Superior temporal gyrus (tissue), 1 donor: ENCODE measurements around the gene MFAP3.
"Not testable (repeated sequence)": the region's sequence is repeated elsewhere in the genome, so short reads cannot be mapped to it uniquely, and the experiment has no call there.

Experiments used
- DNase-seq: peaks from one replicate; pipeline ENCODE4 v3.0.0-alpha.2; 2016; ENCODE audit errors: extremely low spot score

The MFAP3 gene

DNA sequence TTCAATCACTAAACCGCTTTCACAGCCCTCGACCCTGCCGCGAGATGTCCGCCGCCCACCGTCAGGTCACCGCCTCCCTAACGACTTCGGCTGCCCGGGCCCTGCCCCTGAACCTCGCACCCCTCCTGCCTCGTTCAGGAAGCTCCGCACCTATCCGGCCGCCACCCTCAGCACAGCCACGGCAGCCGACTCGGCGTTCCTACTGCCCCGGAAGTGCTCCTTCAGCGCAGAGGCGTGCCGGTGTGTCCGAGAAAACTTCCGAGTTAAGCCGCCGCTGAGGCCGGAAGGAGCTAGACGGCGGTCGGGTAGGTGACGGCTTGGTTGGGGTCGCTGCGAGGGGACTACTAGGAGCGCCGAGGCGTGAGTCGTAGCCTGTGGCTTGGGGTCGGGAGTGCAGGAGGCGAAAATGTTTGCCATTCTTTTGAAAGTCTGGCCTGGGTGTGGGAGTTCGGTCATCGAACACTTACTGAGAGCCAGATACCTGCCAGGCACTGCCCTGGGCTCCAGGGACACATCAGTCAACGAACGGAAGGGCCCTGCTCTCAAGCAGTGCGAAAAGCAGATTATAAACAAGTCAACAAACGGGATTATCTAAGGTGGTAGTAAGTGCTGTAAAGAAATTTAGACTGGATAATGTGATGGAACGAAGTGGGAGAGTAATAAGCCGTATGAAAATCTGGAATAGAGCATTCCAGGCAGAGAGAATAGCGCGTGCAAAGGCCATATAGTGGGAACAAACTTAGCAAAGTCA lies at the start of gene MFAP3, which contains the start of gene FAM114A2:
MFAP3 (plus strand) TSS at position 261 of the 751 bp plus-strand sequence. CDS start 10,756 bp downstream, outside the sequence.
FAM114A2 (minus strand) TSS at position 204 of the 751 bp plus-strand sequence. CDS start 3,957 bp downstream, outside the sequence.
- peak; percentile 88 for DNase-seq

- DNase-seq: no peak
These were observed 47.6 kb upstream of the MFAP3 start for GRCh38 chr5:153991168-153991567.

DNA sequence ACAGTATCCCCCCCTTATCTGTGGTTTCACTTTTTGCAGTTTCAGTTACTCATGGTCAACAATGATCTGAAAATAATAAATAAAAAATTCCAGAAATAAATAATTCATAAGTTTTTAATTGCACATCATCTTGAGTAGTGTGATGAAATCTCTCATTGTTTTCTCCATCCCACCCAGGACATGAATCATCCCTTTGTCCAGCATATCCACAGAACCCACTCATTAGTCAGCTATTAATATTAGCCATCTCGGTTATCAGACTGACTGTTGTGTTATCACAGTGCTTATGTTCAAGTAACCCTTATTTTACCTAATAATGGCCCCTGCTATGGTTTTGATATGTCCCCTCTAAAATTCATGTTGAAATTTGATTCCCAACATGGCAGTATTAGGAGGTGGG lies 40.8 kb upstream of the MFAP3 start:
- DNase-seq: no peak

DNA sequence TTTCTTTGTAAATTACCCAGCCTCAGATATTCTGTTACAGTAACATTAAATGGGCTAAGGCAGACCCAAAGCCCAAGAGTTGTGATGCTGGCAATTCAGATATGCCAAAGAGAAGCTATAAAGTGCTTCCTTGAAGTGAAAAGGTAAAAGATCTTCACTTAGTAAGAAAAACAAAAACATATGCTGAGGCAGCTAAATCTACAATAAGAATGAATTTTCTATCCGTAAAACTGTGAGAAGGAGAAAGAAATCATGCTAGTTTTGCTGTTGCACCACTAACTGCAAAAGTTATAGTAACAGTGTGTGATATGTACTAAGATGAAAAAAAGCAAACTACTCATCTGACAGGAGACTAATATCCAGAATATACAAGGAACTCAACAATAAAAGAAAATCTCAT lies 40.0 kb upstream of the MFAP3 start:
- no peak for DNase-seq

DNA sequence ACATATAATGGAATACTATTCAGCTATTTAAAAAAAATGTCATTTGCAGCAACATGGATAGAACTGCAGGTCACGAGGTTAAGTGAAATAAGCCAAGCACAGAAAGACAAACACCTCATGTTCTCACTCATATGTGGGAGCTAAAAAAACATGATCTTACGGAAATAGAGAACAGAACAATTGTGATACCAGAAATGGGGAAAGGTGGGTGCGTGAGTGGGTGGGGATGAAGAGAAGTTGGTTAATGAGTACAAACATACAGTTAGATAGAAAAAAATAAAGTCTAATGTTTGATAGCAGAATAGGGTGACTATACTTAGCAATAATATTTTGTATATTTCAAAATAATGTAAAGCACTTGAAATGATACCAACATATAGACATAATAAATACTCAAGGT lies 38.8 kb upstream of the MFAP3 start:
- no peak for DNase-seq

DNA sequence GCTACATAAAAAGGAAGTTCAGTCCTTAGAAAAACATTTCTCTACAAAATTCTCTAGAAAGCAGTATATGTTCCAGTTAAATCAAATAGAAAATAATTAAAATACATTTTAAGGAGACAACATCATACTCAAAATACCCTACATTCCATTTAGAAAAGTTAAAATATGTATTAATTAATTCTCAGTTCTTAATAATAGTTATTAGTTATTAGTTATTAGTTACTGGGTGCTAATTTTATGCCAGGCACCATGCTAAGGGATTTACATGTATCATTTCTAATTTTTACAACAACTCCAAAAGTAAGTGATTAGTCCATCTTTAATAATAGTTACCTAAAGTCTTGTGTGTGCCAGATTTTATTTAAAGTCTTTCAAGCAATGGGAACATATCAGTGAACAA lies 38.1 kb upstream of the MFAP3 start:
- DNase-seq: no peak

GRCh38 chr5:154002093-154002492 lies 36.7 kb upstream of the MFAP3 start:
- no peak for DNase-seq

GRCh38 chr5:154002511-154003020 lies 36.2 kb upstream of the MFAP3 start:
- DNase-seq: no peak

GRCh38 chr5:154005648-154006047 lies 33.1 kb upstream of the MFAP3 start:
- DNase-seq: no peak

DNA sequence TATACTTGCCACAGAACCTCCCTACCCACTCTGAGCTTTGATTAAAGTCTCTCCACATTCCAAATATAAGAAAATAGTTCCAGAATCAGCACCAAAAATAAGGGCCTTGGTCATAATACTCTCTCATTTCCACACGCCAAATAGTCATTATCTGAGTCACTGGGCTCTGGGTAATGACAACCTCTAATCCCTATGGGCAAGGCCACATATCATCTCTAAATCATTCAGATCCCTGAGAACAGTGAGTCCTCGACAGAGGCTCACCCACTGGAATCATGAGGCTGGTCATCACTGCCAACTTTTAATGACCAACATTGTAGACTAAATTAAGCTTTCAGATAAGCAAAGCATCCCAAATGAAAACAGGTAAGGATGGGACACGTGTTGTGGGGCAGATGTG lies 28.1 kb upstream of the MFAP3 start:
- no peak for DNase-seq

- DNase-seq: no peak
These were observed 23.6 kb upstream of the MFAP3 start for GRCh38 chr5:154015071-154015693.

DNA sequence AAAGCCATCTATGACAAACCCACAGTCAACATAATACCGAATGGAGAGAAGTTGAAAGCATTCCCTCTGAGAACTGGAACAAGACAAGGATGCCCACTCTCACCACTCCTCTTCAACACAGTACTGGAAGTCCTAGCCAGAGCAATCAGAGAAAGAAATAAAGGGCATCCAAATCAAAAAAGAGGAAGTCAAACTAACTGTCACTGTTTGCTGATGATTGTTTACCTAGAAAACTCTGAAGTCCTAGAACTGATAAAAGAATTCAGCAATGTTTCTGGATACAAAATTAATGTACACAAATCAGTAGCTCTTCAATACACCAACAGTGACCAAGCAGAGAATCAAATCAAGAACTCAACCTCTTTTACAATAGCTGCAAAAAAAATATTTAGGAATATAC lies 19.8 kb upstream of the MFAP3 start:
- DNase-seq: not testable (repeated sequence)

- DNase-seq: no peak
These were observed 12.8 kb upstream of the MFAP3 start for GRCh38 chr5:154025951-154026350.

DNA sequence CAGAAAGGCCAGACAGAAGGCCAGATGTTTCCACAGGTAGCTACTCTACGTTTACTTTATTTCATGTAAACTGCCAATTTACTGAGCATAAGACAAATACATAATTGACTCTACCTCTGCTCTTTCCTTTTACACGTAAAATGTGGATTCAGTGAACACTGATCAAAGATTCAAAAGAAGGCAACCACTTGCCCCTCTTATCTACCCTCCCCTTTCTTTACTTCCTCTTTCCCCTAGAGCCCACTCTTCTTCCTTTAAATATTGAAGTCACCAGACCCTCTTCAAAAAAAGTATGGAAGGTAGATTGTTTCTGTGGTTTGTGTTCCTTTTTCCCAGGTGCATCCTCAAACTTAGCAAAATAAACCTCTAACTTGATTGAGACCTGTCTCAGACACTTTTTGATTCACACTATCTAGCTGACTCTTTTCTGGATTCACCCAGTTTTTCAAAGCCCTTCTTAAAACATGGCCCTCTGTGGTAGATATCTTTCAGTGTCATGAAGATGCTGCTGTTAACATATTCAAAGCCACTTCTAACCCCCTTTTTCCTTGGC lies 6.8 kb upstream of the MFAP3 start:
- no peak for DNase-seq

- no peak for DNase-seq
These were observed 3.8 kb upstream of the MFAP3 start for GRCh38 chr5:154034944-154035343.

DNA sequence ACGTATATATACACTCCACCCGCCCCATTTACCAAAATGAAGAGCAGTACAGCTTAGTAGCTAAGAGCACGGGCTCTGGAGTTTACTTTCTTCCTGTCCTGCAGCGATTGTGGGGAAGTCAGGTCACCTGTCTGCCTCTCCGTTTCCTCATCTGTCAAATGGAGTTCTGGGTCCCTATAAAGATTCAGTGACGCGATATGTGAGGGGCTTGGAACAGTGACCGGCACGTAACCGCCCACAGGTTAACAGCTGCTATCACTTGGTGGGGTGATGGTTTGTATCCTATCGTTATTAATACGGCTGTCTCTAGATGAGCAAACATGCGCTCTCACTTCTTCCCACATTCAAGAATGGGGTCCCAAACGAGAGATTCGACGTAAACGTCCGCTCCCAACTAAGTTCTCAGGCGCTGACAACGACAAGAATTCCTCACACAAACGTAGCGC lies 483 bp upstream of the MFAP3 start:
- peak; percentile 29 for DNase-seq

- DNase-seq: no peak
These were observed 677 bp downstream of the MFAP3 start for GRCh38 chr5:154039458-154039829.

DNA sequence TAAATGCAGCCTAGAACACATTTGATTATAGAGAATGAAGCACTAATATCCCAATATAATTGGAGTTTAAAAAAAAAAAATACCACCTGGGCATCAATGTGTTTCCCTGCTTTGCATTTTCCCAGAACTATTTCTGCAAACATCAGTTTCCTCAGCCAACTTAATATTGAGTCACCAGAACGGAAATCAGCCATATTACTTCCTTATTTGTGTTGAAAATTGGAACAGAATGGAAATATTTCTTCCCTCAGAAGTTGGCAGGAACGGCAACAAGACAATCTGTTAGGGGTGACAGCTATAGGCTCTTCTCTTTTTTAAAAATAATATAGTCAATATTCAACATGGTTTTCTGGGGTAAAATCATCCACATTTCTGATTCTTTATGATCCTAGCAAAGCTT lies 4.0 kb downstream of the MFAP3 start:
- DNase-seq: no peak

DNA sequence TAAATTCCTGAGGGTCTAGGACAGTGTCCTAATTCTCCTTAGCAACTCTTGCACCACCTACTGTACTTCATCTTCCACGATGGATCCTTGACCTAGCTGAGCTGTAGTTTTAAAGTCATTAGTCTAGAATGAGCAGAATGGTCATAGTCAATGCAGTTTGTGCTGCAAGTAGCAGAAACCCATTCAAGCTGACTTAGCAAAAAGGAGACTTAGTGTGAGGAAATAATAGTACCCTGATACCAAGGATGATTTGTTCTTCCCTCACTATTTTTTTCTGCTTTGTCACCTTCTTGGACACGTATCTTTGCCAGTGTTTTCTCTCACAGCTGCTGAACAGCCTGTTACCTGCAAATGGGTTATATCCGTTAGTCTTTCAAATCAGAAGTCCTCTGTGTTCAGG lies 5.3 kb downstream of the MFAP3 start:
- DNase-seq: no peak

- no peak for DNase-seq
These were observed 5.8 kb downstream of the MFAP3 start for GRCh38 chr5:154044581-154044980.

DNA sequence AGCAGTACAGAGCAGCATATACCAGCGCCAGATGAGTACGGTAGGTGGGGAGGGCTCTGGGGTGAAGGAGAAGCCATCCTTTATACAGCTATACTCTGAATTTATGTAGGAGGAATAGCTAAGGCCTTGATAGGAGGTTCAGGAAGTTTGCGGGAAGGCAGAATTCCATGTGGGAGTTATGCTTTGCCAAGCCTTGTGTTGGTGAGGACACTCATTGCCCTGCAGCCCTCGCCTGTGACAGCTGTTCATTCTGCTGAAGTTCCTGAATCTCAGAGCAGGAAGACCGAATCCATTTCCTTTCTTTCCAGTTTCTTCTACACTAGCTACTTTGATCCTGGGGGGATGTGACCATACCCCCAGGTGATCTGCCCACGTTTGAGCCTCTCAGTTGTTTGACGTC lies 7.7 kb downstream of the MFAP3 start:
- DNase-seq: no peak

DNA sequence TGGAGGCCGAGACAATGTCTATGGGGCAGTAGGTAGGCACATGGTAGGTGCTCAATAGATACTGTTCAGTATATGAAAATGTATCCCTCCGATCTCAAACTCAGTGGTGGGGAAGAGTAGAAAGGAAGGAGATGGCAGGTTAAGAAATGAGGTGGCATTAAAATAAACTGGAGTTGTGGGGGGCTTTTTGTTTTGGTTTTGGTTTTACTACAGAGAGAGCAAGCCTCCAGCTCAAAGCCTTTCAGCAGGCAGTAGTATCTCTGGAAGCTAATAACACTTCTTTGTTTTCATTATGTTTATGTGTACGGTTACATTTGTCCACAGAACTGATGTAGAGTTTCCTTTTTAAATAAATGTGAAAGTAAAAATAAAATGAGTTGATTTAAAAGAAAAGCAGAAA lies 8.6 kb downstream of the MFAP3 start:
- DNase-seq: no peak

GRCh38 chr5:154049636-154050035 lies 10.9 kb downstream of the MFAP3 start:
- DNase-seq: peak; percentile 50
